ENCODE measurements around the gene CCDC186.
A peak's percentile ranks its signal among the peaks of the same experiment; 100 is the strongest.

Gene CCDC186

GRCh38 chr10:114103284-114103683 is 70.7 kb downstream of the CCDC186 start:
- peak; percentile 50 for DNase-seq

- no peak for DNase-seq
Measured at GRCh38 chr10:114102256-114102655, 71.7 kb downstream of the CCDC186 start.

- DNase-seq, result no peak
Measured at GRCh38 chr10:114100848-114101741, 72.9 kb downstream of the CCDC186 start.

- no peak for DNase-seq
Measured at GRCh38 chr10:114096864-114097263, 77.1 kb downstream of the CCDC186 start.

GRCh38 chr10:114095559-114096337 is 78.3 kb downstream of the CCDC186 start:
- peak; percentile 24 for DNase-seq

GRCh38 chr10:114094795-114095194 is 79.2 kb downstream of the CCDC186 start:
- no peak for DNase-seq

- no peak for DNase-seq
Measured at GRCh38 chr10:114087655-114088054, 86.3 kb downstream of the CCDC186 start.

- DNase-seq, result no peak
Measured at GRCh38 chr10:114087255-114087654, 86.7 kb downstream of the CCDC186 start.

- no peak for DNase-seq
Measured at GRCh38 chr10:114084215-114084614, 89.8 kb downstream of the CCDC186 start.

- no peak for DNase-seq
Measured at GRCh38 chr10:114083040-114083439, 91.0 kb downstream of the CCDC186 start.

GRCh38 chr10:114081911-114082583 is 92.0 kb downstream of the CCDC186 start:
- no peak for DNase-seq

GRCh38 chr10:114079421-114079820 is 94.6 kb downstream of the CCDC186 start:
- no peak for DNase-seq

GRCh38 chr10:114078346-114078745 is 95.7 kb downstream of the CCDC186 start:
- DNase-seq, result no peak

GRCh38 chr10:114077815-114078219 is 96.2 kb downstream of the CCDC186 start:
- DNase-seq, result no peak

GRCh38 chr10:114077347-114077746 is 96.7 kb downstream of the CCDC186 start:
- DNase-seq, result no peak

- DNase-seq, result no peak
Measured at GRCh38 chr10:114075093-114075492, 98.9 kb downstream of the CCDC186 start.

GRCh38 chr10:114073395-114074186 is 100.4 kb downstream of the CCDC186 start:
- DNase-seq, result peak; percentile 4

GRCh38 chr10:114071178-114071577 is 102.8 kb downstream of the CCDC186 start:
- DNase-seq, result no peak

Measured in CD4-positive, alpha-beta T cell treated with Interleukin-21 for 1 hour (primary cell).